Activated gamma-delta T cell (primary cell): ENCODE measurements around the gene GLRX5.

ENCODE experiments used
- DNase-seq: peaks from one replicate; lab custom pipeline; 2025; lab: John Stamatoyannopoulos, UW

The GLRX5 gene

GRCh38 chr14:95535226-95536021 is 574 bp downstream of the GLRX5 start:
- peak; percentile 36 for DNase-seq

GRCh38 chr14:95536036-95536593 is 1.3 kb downstream of the GLRX5 start:
- DNase-seq: no peak

DNA sequence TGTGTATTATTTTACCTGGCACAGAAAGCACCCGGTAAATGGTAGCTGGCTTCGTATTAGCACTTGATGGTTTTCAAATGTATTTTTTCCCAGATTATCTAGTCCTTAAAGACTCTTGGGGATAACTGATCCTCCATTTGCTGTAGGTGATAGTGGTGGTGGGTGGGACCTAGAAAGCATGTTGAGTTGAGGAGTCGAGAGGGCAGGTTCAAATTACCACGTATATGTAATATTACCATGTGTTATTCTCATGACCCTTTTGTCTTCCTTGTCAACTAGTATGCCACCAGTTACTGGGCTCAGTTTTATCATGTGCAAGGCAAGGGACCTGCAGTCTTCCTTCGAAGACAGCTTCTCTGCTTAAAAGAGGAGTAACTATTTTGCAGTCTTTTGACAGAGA is 1.8 kb downstream of the GLRX5 start:
- no peak for DNase-seq

DNA sequence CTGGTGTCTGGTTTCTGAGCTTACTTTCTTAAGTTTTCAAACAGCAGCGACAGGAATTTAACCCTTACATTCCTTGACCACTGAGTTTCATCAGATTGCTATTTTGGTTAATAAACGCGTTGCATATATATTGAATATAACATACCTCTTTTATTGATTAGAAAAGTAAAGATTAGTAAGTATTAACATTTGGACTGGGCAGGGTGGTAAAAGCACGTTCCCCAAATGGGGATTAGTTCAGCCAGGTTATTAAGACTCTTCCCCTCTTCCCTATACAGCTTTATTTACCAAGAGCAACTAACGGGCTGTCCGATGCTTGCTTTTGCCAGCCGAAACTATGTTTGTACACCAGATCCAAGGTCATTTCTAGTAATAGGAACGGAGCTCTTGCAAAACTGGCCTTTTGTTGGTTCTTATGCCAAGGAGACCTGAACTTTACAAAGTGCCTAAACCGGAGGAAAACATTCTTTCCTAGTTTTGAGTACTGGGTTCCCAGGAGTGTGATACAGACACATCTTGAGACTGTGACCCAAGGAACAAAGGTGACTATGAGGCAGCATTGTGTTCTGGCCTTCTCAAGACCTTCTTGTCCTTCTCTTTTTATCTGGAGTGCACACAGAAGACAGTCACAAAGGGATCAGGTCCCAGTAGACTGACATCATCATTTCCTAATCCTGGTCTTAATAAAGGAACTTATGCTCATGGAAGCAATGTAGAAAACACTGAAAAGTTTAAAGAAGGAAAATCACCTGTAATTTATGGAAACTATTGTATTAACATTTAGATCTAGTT is 2.6 kb downstream of the GLRX5 start:
- no peak for DNase-seq

DNA sequence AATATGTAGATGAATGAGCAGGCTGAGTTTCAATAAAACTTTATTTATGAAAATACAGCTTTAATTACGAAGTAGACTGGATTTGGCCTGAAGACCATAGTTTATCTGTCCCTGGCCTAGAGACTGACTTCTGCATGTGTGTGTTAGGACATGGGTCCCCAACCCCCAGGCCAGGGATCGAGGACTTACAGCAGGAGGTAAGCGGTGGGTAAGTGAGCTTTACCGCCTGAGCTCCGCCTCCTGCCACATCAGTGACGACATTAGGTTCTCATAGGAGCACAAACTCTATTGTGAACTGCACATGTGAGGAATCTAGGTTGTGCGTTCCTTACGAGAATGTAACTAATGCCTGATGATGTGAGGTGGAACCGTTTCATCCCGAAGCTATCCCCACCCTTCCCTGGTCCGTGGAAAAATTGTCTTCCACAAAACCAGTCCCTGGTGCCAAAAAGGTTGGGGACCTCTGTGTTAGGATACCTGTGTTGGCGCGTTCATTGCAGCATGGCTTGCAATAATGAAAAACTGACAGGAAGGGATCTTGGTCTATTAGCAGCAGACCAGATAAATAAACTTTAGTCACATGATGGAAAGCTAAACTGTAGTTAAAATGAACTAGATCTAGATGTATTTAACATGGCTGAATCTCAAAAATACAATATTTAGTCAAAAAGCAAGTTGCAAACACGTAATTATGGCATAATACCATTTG is 4.1 kb downstream of the GLRX5 start:
- DNase-seq: no peak

GRCh38 chr14:95540236-95540855 is 5.5 kb downstream of the GLRX5 start:
- no peak for DNase-seq

GRCh38 chr14:95541346-95541745 is 6.5 kb downstream of the GLRX5 start:
- DNase-seq: no peak

GRCh38 chr14:95541932-95542930 is 7.4 kb downstream of the GLRX5 start:
- no peak for DNase-seq

DNA sequence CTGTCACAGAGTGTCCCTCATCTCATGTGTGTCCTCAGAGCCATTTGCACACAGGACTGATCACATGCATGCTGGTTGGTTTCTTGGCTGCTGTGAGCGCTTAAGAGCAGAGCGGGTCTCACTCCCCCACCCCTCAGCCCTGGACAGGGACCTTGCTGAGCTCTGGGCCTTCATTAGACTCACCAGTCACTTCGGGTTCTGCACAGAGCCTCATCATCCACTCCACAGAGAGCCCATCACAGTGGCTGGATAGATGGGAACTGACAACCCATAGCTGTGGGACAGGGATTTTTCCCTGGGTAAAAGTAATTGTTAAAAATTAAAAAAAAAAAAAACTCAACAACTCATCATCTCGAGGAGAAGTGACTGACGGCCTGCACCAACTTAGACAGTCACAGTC is 8.2 kb downstream of the GLRX5 start:
- DNase-seq: no peak

- no peak for DNase-seq
Measured at GRCh38 chr14:95544588-95544987, 9.7 kb downstream of the GLRX5 start.

- DNase-seq: no peak
Measured at GRCh38 chr14:95545515-95546168, 10.8 kb downstream of the GLRX5 start.

- no peak for DNase-seq
Measured at GRCh38 chr14:95547272-95547625, 12.4 kb downstream of the GLRX5 start.

DNA sequence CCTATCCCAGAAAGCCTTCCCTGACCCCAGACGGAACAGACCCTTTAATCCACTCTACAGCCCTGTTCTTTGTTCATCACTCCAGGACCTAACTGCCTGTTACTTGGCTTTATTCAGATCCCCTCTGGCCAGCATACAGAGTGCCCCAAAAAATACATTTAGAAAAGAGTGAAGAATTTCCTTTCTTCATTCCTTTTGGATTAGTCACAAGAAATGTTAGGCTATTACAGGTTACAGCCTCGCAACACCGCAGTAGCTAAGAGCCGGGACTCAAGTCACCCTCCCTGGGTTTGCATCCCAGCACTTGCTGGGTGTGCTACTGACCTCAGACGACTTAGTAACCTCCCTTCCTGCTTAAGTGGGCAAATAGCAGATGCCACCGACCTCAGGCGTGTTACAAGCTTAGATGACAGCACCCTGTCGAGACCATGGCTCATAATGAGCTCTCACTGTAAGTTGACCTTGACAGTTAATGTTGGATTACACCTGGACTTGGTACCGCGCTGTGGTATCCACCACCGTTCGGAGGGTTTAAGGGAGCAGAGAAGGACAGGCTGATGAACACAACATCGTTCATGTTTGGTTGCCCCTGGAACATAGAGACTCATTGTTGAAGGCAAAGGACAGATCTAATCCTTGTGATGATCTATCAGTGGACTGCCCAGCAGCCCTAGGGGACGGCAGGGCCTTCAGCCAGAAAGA is 12.9 kb downstream of the GLRX5 start:
- no peak for DNase-seq

GRCh38 chr14:95548328-95548929 is 13.6 kb downstream of the GLRX5 start:
- no peak for DNase-seq

DNA sequence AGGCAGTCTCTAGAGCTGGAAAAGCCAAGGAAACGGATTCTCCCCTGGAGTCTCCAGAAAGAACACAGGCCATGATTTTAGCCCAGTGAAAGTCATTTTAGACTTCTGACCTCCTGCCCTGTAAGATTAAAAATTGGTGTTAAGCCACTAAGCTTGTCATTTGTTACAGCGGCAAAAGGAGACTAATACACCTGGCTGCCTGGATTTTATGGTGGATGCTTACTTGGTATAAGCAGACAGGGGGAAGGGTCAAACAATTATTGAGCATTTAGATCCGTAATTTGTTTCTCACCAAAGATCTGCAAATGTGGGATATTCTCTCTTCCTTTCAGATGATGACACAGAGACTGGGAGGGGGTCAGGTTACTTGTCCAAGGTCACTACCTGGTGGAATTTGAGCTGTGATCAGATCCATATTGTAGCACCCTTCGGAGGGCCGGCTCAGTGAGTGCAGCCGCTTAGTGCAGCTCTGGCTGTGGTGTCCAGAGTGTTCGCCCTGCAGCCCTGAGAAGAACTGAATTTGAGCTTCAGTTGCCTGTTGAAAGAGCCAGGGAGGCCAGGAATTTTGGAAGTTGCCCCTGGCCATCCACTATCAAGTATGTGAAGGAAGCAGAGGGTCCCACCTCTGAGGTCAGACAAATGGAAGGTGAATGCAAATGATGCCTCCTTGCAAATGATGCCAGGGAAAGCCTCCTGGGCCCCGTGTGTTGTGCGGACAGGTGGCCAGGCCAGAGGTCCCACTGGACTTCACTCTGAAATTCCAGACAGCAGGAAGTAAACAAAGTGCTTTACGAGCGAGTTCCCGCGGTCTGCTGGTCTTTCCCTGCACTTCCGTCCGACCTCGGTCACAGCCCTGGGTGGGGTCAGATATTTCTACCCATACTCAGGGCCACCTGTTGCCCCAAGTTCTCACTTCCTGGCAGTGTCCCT is 15.1 kb downstream of the GLRX5 start:
- no peak for DNase-seq

DNA sequence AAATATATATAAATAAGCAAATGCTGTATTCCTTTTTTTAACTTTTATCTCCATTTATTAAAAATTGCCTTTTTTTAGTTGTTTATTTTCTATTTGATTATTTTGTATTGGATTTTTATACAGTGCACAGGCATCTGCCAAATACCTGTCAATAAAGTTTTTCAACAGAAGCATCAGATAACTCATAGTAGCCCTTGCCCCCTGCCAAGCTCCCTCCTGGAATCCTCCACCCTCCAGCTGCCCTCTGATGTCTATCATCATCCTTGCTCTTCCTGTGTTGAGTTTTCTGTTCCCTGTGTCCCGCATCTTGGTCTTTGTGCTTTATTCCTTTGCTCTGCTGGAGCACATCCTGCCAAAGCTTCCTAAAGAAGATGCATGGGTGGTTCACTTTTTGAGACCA is 16.6 kb downstream of the GLRX5 start:
- no peak for DNase-seq

DNA sequence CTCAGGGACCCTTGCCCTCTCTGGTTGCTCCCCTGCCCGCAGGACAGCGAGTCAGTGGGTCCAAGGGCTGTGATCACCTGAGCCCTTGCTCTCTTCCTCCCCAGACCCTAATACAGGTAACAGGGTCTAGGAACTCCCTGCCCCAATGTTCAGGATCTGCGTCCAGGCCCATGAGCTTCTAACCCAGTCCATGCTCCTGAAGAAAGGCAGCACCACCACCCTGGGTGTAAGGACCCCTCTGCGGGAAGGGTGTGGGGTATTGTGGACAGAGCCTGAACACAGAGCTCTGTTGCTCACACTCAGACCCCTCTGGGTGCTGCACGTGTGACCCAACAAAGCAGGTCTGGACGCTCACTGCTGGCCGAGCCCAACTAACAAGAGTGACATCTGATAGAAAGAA is 18.3 kb downstream of the GLRX5 start:
- DNase-seq: no peak

DNA sequence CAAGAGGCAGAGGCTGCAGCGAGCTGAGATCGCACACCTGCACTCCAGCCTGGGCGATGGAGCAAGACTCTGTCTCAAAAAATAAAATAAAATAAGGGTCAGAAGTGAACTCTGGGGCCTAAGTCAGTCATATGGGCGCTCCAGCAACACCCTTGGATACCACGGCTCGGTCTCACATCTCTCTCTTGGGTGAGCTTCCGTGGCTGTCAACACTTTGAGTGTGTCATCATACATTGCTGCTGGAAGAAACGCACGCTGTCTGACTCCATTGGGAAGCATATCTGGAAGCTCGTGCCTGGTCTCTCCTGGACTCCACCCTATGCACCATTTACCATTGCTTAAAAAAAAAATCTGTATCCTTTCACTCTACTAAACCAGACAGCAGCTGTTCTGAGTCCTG is 20.2 kb downstream of the GLRX5 start:
- DNase-seq: no peak
